Amniotic stem cell (primary cell): ENCODE results near the gene KIF17.
"Not testable (repeated sequence)": the region's sequence is repeated elsewhere in the genome, so short reads cannot be mapped to it uniquely, and the experiment has no call there.

ENCODE experiments used
- DNase-seq: peaks from one replicate; lab custom pipeline; 2025; lab: John Stamatoyannopoulos, UW

The KIF17 gene

GRCh38 chr1:20686883-20687725 is 30.7 kb downstream of the KIF17 start:
- no peak for DNase-seq

GRCh38 chr1:20685741-20686140 is 32.1 kb downstream of the KIF17 start:
- no peak for DNase-seq

GRCh38 chr1:20685099-20685662 is 32.6 kb downstream of the KIF17 start:
- DNase-seq = no peak

DNA sequence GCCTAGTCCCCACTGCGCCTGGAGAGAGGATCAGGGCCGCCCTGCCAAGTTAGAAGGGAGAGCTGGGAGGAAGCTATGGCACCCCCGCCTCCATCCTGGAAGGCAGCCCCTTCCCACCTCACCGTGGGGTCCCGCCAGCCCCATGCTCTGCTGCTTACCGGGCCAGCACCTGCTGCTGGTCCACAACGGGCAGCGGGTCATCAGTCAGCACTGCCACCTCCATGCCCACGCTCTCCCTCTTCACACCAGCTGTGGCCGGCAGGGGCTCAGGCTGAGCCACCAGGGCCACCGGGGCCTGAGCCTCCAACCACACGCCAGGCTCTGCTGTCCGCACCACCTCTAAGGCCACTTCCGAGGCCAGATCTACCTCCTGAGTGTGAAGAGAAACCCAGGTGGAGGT is 33.2 kb downstream of the KIF17 start:
- no peak for DNase-seq

- DNase-seq = no peak
Observed at GRCh38 chr1:20684050-20684620, 33.7 kb downstream of the KIF17 start.

- no peak for DNase-seq
Observed at GRCh38 chr1:20683614-20684013, 34.2 kb downstream of the KIF17 start.

GRCh38 chr1:20682571-20683236 is 35.1 kb downstream of the KIF17 start:
- DNase-seq = no peak

- no peak for DNase-seq
Observed at GRCh38 chr1:20681999-20682398, 35.8 kb downstream of the KIF17 start.

- DNase-seq = no peak
Observed at GRCh38 chr1:20680269-20680668, 37.5 kb downstream of the KIF17 start.

DNA sequence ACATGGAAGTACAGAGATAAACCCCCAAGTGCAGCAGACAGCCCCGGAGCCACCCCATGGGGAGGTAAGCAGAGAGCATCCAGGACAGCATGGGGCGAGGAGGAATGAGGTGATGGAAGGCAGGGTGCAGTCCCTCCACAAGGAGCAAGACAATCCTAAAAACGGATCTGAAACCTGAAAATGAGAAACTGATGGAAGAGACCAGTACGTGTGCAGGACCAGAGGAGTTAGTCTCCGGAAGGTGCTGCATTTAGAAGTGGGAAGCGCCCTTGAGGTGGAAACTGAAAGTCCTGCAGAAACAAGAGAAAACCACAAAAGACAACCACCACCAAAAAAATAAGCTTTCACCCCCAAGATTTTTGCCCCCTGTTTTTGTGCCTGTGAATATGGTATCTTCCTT is 39.2 kb downstream of the KIF17 start:
- no peak for DNase-seq

DNA sequence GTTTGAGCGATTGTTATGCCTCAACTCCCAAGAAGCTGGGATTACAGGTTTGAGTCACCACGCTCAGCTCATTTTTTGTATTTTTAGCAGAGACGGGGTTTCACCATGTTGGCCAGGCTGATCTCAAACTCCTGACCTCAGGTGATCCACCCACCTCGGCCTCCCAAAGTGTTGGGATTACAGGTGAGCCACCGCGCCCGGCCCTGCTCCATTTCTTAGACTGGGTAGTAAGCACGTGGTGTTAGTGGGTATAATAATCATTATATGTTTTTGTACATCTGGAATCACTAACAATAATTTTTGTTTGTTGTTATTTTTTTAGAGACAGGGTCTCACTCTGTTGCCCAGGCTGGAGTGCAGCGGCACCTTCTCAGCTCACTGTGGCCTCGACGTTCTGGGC is 44.2 kb downstream of the KIF17 start:
- not testable (repeated sequence) for DNase-seq

DNA sequence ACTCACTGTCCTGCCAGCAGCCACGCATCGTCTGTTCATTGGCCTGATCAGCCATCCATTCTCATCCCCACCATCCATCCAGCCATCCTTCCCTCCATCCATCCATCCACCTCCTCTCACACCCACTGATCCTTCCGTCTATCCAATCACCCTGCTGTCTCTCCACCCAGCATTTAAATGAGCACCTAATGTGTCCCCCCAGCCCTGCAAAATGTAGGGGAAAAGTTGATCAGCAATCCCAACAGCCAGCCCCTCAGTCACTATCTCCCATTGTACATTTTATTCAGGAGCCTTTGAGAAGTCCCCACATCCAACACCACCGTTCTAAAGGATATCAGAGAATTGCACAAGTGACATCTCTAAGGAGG is 45.6 kb downstream of the KIF17 start:
- no peak for DNase-seq

- no peak for DNase-seq
Observed at GRCh38 chr1:20670936-20671335, 46.9 kb downstream of the KIF17 start.

- DNase-seq = no peak
Observed at GRCh38 chr1:20668581-20668980, 49.2 kb downstream of the KIF17 start.

DNA sequence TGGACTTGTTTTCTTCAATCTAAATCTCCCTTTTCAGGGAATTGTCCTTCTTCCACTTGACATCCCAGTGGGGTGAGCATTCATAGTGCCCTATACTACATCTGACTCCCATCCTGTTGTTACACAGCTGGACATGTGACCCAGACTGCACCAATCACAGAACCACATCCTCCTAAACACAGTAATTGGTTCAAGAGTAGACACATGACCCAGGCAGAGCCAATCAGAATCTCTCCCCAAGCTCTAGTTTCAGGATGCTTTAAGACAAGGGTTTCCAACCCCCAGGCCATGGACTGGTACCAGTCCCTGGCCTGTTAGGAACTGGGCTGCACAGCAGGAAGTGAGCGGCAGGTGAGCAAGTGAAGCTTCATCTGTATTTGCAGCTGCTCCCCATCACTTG is 51.0 kb downstream of the KIF17 start:
- DNase-seq = no peak

- DNase-seq = no peak
Observed at GRCh38 chr1:20666146-20666545, 51.7 kb downstream of the KIF17 start.

DNA sequence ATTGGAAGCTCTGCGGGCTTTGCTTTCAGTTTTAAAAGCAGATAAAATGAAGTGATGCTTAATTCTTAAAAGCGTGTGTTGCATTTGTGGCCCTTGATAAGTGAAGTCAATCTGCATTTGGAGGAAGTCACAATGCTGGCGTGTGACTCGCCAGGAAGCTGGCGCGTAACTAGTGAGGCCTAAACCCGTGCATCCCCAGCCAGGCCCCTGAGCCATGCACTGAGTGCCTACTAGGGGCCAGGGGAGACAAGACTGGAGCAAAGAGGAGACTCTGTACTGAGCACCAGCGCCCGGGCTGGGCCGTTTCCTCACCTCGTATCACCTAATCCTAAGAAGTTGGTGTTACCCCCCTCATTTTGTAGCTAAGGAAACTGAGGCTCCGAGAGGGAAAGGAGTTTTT is 52.1 kb downstream of the KIF17 start:
- no peak for DNase-seq

DNA sequence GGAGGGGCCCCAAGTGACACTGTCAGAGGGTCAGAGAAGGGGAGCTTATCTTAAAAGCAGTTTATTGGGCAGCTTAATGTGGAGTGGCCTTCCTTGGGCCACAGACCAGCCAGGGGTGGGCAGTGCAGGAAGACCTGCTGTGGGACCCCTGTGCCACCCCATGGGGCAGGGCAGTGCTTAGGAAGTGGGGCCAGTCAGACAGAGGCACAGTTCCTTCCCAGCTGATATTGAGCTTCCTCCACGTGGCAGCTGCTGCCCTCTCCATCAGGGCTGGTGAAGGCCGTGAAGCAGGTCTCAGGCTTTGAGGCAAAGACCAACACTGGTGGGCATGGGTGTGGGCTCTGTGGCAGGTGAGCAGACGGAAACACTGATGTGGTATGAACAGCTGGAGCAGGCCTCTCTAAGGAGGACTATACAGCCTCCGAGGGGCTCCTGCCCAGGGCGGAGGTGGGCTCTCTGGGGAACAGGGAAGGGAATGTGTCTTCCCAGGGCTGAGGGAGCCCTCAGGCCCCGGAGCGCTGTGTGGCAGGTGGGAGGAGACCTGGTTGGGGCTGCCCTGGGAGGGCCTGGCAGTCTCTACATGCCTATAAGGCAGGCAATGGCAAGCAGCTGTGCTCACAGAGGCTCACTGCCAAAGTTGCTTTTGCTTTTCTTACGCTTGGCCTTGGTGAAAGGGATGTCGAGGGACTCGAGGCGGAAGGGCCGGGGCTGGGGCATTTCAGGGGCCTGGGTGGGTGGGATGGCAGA is 53.7 kb downstream of the KIF17 start:
- DNase-seq = no peak

DNA sequence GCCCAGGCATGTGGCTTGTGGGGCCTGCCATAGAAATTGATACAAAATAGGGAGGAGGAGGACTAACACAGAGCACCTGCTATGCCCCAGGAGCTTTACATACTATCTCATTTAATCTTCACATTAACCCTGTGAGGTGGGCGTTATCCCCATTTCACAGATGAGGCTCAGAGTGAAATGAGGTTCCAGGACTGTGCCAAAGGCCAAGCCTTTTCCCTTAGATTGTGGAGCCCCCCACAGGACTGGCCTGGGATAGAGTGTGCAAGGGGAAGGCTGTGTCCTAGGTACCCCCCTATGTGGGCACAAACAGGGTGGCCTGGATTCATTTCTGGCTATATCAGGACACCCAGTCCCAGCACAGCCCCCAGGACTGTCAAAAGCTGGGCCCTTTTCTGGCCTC is 54.4 kb downstream of the KIF17 start:
- no peak for DNase-seq

GRCh38 chr1:20662110-20662475 is 55.7 kb downstream of the KIF17 start:
- DNase-seq = no peak

DNA sequence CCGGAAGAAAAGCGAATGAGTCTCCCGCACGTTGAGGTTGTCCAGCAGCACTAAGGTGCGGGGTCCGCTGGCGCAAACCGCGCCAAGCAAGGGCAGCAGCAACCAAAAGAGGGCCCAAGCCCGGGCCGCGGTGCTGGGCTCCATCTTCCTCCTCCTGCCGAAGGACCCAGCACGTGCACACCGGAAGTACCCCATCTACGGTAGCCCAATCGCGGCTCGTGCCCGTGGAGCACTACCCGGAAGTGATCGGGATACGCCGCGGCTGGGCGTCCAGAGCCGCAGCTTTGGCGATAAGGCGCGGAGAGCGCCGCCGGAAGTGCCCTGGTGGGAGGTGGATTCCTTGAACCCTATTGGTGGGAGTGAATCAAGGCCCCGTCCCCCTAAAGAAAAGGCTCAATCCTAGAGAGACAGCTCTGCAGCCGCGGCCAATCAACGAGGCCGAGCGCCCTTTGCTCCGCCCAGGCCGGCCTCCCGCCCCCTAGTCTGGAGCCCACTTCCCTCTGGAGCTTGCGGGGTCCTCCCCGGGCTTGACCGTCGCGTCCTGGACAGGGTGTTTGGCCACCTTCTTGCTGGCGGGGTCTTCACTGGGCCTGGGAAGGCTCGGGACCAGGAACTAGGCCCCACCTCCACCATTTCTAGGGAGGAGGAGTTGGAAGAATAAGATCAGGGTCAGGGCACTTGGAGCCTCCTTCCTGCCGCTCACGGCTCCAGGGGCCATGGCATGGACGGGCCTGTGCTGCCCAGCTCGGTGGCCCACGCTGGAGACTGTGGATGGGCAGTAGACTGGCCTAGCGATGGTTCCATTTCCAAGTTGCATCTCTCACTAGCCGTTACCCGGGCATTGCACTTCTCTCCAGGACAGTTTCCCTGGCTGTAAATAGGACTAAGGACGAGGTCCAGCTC is 56.3 kb downstream of the KIF17 start, which contains the start of gene DDOST:
TSS of gene DDOST (minus strand) at position 163 of the 903 bp plus-strand sequence. CDS start at position 144, 19 bp downstream.
- DNase-seq = peak; percentile 93
